HG03159 (cell line): ENCODE data around the gene ENPEP.
"Not testable (repeated sequence)": the region's sequence is repeated elsewhere in the genome, so short reads cannot be mapped to it uniquely, and the experiment has no call there.

Source experiments
- ATAC-seq: cut with Tn5 transposase; IDR thresholded peaks from one replicate; pipeline ENCODE4 v1.9.1; 2021; ENCODE audit warnings: mild to moderate bottlenecking, moderate library complexity; ENCODE audit not compliant: unreplicated experiment

ENPEP gene

DNA sequence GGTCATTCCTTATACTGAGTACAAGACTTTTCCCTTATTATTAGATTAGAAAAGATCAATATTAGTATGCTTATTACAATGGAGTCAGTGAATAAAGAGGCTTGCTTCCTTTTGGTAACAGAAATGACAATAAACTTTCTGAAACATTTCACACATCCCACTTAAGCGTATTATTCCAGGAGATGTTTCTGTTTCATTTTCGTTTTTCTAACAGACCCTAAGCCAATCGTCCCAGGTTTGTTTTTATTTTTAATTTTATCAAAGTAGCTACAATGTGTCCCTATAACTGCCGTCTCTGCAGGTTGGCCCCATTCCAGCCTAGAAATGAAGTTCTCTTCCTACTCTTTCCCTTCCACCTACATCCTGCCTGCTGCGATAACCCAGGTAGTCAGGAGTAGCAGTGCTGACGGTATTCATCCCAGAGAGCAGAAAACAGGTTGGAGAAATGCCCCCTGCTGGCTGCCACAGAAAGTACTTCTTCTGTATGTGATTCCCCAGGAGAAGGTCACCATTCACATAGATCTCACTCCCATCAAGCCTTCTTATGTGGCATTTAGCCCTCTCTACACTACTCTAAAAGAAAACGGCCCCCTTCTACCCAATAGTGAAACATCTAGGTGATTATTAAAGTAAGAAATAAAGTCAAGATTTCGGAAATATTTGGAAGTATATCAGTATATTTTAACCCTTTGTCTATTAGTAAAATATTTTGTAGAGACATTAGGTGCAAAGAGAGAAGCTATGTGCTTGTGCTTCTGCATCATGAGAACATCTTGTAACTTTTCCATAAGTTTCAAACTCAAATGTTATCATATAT is 40.4 kb downstream of the ENPEP start:
- peak; percentile 90 for ATAC-seq

DNA sequence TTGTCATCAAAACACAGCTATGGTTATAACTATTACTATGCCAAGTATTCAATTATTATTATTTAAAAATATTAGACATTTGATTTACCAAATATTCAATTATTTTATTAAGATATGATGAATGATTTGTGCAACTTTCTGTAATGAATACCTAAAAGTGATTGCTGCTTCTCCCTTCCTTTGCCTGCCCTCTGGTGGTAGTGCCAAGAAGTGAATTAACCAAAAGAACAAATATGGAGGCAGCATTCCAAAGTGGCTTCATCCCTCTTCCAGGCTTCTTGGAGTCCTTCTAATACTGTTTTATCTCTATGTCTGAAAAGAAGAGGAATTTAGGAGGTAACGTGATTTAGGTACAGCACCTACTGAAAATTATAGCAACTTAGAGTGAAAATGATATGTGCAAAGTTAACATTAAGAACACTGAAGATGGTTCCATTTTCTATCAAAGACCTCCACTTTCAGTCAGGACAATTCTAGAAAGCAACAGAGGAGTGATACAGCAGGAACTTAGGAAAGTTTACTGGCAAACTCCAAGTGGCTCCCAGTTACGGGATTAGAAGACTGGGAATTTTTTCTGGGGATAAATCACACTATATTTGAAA is 43.0 kb downstream of the ENPEP start:
- no peak for ATAC-seq

DNA sequence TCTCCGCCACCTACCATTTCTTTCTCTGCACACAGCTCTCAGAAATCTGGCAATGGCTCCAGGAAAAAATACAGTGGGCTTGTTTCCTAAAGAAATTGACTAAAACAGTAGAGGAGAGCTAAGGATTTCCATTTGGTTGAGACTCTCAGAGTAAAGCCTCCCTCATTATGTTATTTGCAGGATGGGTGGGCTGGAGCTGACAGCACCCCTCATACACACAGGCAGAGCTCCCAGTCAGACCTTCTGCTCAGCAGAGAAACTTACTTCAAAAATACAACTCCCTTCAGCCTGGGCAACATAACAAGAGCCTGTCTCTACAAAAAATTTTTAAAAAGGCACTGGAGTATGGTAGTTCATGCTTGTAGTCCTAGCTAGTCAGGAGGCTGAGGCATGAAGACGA is 44.9 kb downstream of the ENPEP start:
- ATAC-seq = no peak

DNA sequence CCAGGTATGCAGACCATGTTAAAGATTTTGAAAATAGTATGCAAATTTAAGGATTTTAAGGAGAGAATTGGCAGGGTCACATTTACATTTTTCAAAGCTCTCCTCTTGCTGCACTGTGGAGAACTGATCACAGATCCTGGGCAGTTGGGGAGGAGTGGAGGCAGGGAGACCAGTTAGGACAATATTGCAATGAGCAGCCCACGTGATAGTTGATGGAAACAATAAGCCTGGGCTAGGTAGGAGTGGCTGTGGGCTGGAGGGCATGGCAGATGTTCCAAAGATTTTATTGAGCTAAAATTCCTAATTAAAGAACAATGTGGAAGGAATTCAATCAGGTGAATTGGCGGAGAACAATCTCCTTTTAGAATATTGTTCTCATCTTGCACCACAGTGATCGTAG is 50.6 kb downstream of the ENPEP start:
- no peak for ATAC-seq

DNA sequence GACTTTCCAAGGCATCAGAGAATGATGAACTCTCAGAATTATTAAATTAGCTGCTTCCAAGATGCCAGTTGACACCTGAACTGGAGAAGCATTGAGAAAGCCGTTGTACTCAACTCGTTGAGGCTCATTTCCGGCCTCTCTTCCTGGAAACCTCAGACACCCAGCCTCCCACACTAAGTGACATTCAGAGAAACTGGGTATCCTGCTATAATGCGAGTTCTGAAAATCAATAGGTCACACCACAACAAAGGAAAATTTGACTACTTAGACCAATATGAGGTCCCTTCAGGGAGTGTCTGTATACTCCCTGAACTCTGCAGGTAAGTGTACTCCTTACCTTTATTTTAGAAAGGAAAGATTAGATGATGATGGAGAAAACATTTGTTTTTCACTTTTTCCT is 51.2 kb downstream of the ENPEP start:
- no peak for ATAC-seq

DNA sequence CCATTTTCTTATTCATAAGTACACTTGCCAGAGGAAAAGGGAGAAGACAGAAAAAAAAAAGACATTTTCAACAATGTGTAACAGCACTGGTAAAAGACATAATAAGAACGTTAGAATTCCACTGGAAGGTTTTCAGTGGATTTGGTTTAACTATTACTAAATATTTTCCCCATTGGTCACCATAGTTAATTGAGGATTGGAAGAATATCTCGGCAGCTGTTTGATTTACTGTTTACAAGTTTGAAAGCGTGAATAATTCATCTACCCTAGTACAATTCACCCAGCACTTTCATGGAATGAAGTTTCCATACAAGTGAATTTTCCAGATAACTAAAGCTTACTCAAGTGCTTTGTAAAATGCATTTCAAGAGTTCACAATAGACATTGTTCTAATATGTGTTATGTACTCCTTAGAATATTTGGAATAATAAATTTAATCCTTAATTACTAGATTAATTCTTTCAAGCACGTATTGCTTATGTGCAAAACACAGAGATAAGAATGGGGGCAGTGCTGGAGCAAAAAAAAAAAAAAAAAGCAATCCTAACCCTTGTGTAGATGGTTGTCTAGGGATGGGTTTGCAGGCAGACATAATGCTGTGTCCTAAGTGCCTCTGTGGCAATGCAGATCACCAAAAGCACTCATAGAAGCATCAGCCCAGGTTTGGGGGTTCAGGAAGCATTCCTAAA is 57.1 kb downstream of the ENPEP start:
- no peak for ATAC-seq

DNA sequence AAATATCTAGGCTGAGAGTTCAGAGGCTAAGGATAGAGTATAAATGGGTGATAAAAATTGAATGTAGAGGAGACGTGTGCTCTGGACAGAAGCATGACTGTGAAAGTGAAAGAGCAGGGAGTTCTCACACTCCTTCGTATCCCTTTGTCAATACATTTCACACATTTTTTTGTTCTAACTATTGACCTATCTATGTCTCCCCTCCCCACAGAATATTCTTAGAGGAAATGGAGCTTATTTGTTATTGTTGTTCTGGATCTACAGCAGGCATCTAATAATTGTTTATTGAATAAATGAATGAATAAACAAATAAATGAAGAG is 57.6 kb downstream of the ENPEP start:
- ATAC-seq = no peak

DNA sequence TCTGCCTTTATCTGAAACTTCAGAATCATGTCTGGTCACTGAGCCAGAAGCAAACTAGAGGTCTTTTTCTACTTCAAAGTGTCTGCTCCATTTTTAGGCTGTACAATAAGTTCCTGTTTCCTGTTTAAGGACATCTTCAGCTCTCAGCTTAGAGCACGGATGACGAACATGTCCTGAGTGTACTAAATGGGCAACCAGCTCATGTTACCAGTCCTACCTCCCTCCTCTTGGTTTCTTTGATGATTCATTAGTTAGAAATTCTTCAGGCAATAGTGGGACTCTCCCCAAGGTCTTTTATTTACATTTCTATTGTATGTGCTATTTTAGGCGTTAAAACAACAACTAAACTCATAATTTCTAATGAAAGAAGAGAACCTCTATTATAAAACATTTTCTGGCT is 58.0 kb downstream of the ENPEP start:
- ATAC-seq = no peak

DNA sequence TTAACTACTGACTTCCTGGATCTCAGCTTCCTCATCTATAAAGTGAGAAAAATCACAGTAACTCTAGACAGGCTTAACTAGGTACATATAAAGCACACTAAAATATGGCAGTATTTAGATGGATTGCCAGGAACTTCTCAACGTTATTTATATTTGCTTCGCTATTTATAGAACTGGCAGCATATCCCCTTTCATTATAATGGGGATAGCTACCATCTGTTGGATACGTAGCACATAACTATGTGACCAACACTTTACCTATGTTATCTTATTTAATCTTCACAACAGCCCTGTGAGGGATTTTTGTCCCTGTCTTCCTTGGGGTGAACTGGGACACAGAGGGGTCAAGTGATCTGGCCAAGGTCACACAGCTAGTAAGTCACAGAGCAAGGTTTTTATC is 64.6 kb downstream of the ENPEP start:
- no peak for ATAC-seq

DNA sequence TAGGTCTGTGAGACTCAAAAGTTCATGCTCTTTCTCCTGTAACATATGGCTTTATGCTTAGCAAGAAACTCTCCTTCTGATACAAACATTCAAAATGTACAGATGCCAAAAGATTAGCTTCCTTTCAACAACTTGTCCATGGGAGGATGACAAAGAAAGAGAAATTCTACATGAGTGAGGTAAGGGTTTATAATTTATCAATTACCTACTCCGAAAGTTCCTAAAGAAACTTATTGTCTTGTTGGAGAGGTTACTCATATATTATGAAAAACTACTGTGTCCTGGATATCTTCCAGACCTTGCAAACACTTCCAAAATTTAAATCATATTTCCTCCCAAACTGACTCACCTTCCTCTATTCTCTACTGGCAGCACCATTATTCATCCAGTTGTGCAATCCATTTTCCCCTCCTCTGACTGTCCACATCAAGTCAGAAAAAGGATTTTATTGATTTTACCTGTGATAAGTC is 65.1 kb downstream of the ENPEP start:
- ATAC-seq = no peak

DNA sequence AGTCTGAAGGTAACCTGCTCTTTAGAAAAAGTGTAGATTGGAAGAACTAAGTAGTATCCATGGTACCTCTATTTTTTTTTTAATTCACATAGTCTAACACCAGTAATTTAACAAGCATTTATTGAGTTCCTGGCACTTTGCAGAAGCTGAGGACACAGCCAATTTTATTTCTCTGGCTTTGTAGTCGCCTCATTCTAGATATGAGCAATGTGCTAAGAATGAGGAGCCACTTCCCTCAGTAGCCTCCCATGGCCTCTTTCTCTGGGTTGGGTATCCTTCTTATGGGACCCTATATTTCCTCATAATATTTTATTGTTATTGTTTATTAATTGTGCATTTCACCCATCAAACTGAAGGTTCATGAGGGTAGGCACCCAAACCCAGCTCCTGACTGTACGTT is 67.6 kb downstream of the ENPEP start:
- no peak for ATAC-seq

DNA sequence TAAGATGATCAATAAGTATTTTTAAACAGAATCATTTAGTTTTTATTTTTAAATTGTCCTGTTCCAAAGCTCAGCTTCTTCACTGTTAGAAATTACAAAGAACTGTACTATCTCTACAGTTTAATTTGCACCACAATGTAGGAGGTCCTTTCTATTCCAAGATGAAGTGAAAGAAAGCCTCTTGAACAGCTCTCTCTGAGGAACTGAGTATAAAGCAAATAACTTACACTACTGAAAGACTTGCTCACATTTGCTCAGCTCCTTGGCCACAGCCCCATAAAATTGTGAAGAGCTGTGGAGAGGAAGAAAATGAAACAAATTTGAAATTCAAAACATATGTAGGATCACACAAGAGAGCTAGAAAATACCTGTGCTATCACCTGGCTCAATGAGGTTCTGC is 68.6 kb downstream of the ENPEP start:
- ATAC-seq = no peak

DNA sequence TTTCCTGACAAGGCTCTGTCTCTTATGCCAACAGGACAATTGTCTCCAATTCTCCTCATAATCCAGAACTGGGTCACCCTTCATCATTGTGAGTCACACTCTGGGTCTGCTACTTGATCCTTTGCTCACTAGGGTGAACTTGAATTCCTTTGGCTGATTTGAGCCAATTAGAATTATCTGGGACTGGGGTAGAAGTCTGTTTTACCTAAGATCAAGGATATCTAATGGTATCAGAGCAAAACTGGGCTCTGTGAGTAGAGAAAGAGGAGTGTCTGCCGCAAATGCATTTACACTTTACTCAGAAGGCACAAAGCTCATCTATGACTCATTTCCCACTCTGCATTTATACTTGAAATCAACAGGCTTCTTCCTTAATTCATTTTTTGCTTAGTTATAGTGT is 74.3 kb downstream of the ENPEP start:
- ATAC-seq = no peak

DNA sequence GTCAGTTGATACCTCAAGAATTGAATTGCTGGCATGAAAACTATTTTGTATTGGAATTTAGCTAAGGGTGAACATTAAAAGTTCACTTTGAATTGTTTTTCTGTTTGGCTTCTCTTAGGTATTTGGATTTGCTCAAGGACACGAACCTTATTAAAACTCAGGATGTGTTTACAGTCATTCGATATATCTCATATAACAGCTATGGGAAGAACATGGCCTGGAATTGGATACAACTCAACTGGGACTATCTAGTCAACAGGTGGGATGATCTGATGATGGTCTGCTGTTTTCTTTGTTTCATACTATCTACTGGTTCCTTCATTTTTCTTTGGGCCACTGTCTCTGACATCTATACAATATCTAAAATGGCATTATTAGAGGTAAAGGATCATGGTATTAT is 77.2 kb downstream of the ENPEP start:
- no peak for ATAC-seq

DNA sequence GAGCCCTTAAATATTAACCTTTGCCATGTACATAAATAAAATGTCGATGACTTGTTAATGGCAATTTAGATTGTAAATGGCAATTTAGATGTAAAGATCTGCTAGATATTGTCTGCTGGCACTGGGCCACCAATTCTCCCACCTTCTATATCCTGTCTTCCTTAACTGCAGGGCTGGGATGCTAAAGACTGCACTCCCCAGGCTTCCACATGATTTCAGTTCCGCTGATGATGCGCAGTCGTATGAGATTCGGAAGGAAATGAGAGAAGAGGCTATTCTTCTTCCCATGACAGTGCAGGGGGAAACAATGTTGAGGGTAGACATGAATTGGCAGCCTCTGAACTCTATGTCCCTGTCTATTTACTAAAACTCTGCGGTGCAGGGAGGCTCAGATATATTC is 91.3 kb downstream of the ENPEP start:
- no peak for ATAC-seq

DNA sequence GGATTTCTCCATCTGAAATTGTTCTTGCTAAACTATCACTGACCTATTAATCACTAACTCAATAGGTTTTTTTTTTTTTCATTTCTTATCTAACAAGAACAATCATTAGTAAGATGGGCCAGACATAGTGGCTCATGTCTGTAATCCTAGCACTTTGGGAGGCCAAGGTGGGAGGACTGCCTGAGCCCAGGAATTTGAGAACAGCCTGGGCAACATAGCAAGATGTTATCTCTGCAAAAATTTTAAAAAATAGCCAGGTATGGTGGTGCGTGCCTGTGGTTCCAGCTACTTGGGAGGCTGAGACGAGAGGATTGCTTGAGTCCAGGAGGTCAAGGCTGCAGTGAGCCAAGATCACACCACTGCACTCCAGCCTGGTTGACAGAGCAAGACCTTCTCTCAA is 100.7 kb downstream of the ENPEP start:
- not testable (repeated sequence) for ATAC-seq

DNA sequence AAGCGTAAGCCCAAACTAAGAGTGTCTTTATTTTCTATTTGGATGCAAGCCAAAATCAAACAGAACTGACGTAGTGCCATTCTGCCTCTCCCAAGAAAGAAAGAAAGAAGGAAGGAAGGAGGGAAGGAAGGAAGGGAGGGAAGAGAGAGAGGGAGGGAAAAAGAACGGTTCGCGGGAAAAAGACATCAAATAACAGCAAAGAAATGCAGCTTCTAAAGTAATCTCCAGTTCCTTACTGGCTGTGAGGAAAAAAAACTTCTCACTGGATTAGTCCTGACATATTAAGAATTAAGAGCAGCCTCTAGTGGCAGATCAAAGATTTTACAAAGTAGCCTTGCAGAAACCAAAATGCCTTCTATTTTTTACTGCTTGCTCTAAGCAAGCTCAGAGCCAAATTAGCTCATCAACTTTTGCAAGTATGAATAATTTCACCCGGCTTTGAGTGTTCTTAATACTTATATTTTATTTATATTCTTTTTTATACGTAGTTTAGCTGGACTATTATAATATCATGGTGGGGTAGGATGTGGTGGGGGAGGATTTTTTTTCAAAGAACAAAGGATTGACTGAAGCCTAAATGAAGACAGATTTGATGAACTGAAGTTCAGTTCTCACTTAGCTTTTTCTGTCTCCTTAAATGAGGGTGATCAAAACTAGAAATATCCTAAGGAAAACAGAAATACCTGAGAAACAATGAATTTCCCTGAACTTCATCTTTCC is 110.3 kb downstream of the ENPEP start:
- no peak for ATAC-seq

DNA sequence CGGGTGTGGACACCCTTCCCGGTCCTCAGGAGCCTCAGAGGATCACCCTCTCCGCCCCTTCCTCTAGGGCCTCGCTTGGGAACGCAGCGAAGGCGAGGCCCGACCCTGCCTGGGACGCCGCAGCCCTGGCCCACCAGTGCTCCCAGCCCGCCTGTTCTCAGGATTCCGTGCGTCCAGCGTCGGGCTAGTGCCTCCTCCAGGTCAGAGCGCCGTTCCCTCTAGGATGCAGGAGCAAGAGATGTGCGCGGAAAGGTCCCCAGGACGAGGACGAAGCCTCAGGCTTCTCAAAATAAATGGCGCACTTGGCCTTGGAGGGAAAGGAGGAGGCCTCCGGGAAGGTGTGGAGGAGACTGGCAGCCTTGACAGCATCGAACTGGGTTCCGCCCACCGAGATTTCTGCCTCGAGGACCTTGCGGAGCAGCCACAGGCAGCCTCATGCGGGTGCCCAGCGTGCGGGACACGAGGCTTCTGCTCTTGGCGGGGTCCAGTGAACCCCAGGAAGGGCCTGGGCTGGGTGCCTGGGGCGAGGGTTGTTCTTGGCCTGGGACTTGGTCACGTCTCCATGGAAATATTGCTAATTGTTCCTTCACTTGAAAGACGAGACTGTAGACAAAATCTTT is 111.8 kb downstream of the ENPEP start:
- no peak for ATAC-seq

DNA sequence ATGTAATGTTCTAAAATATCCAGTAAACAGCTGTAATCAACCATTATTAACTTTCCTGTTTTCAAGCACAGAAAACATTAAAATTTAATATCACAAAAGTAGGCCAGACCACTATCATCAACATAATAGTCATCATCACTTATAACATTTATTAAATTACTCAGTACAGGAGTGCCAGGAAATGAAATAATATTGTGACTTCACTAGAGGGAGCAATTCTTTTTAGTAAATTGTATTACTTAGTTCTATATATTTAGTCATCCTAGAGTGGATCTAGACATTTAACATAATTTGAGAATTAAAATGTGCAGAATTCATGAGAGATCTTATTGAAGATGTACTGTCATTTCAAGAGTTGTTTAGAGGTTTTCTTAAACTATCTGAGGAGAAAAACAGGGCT is 113.3 kb downstream of the ENPEP start:
- no peak for ATAC-seq

DNA sequence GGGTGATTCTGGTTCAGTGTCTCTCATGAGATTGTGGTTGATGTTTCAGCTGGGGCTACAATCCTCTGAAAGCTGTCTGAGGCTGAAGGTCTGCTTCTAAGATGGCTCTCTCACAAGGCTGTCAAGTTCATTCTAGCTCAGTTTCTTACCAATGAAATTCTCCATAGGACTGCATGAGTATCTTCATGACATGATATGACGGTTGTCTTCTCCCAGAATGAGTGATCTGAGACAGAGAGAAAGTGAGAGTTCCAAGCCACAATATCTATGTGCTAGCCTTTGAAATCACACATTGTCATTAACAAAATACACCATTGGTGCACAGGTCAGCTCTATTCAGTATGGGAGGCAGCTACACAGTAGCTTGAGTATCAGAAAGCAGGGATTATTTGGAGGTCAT is 119.6 kb downstream of the ENPEP start:
- no peak for ATAC-seq

DNA sequence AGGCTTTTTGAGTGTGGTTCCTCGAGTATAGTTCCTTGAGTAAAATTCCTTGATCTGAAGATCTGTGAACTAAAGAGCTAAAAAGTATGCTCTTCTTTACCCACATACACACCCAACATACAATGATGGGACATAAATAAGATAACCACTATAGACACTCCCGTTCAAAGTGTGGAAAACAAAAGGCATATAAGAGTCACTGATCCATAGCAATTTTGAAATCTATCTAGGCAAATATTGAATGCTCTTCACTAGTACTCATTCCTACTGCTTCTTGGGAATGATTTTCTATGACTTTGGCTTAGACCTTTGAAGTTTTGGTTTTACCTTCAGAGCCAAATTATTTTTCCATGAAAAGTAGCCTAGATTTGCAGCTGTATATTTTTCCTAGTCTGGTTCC is 120.5 kb downstream of the ENPEP start:
- no peak for ATAC-seq
